ENCODE results near the gene LRRTM2.

The LRRTM2 gene

GRCh38 chr5:138895918-138896317, 20.8 kb upstream of the LRRTM2 start:
- Histone ChIP-seq H3K27ac (no peak overlapping the region), H3K36me3 (peaks cover 10% of the 10 kb centered on the region), H3K9me3 (ENCODE audit: severe bottlenecking) (no peaks in the 10 kb centered on the region), H3K27me3 (ENCODE audit: insufficient read depth, low read depth, severe bottlenecking) (no peaks in the 10 kb centered on the region), H3K4me3 (ENCODE audit: low read depth, low read length) (no peak overlapping the region)
- no peak for TF ChIP-seq CTCF (IDR thresholded peaks at IDR 0.05; ENCODE audit: low read depth, low read length)
- DNase-seq = no peak

GRCh38 chr5:138890644-138891043, 15.5 kb upstream of the LRRTM2 start:
- H3K36me3 ChIP-seq = peaks cover 47% of the 10 kb centered on the region
- H3K27ac ChIP-seq = no peak overlapping the region
- H3K9me3 ChIP-seq (ENCODE audit: severe bottlenecking) = peaks cover 9% of the 10 kb centered on the region
- no peak for TF ChIP-seq CTCF (IDR thresholded peaks at IDR 0.05; ENCODE audit: low read depth, low read length)
- no peaks in the 10 kb centered on the region for H3K27me3 ChIP-seq (ENCODE audit: insufficient read depth, low read depth, severe bottlenecking)
- DNase-seq = no peak
- H3K4me3 ChIP-seq (ENCODE audit: low read depth, low read length) = no peak overlapping the region

- DNase-seq = no peak
- Histone ChIP-seq H3K36me3 (peaks cover 47% of the 10 kb centered on the region), H3K27me3 (ENCODE audit: insufficient read depth, low read depth, severe bottlenecking) (no peaks in the 10 kb centered on the region), H3K9me3 (ENCODE audit: severe bottlenecking) (peaks cover 9% of the 10 kb centered on the region), H3K27ac (no peak overlapping the region), H3K4me3 (ENCODE audit: low read depth, low read length) (no peak overlapping the region)
- TF ChIP-seq CTCF (IDR thresholded peaks at IDR 0.05; ENCODE audit: low read depth, low read length) = no peak
Measured at GRCh38 chr5:138889994-138890393, 14.9 kb upstream of the LRRTM2 start.

GRCh38 chr5:138884554-138884953, 9.4 kb upstream of the LRRTM2 start:
- DNase-seq = no peak
- no peak for TF ChIP-seq CTCF (IDR thresholded peaks at IDR 0.05; ENCODE audit: low read depth, low read length)
- peaks cover 25% of the 10 kb centered on the region for H3K36me3 ChIP-seq
- H3K27ac ChIP-seq = no peak overlapping the region
- H3K4me3 ChIP-seq (ENCODE audit: low read depth, low read length) = no peak overlapping the region
- no peaks in the 10 kb centered on the region for H3K27me3 ChIP-seq (ENCODE audit: insufficient read depth, low read depth, severe bottlenecking)
- H3K9me3 ChIP-seq (ENCODE audit: severe bottlenecking) = no peaks in the 10 kb centered on the region

- H3K27ac ChIP-seq = no peak overlapping the region
- no peaks in the 10 kb centered on the region for H3K27me3 ChIP-seq (ENCODE audit: insufficient read depth, low read depth, severe bottlenecking)
- H3K36me3 ChIP-seq = peaks cover 22% of the 10 kb centered on the region
- no peak for DNase-seq
- H3K4me3 ChIP-seq (ENCODE audit: low read depth, low read length) = no peak overlapping the region
- no peaks in the 10 kb centered on the region for H3K9me3 ChIP-seq (ENCODE audit: severe bottlenecking)
- no peak for TF ChIP-seq CTCF (IDR thresholded peaks at IDR 0.05; ENCODE audit: low read depth, low read length)
Measured at GRCh38 chr5:138884094-138884493, 9.0 kb upstream of the LRRTM2 start.

GRCh38 chr5:138883211-138883610, 8.1 kb upstream of the LRRTM2 start:
- Histone ChIP-seq H3K27ac (no peak overlapping the region), H3K4me3 (ENCODE audit: low read depth, low read length) (no peak overlapping the region), H3K9me3 (ENCODE audit: severe bottlenecking) (no peaks in the 10 kb centered on the region), H3K36me3 (peaks cover 14% of the 10 kb centered on the region), H3K27me3 (ENCODE audit: insufficient read depth, low read depth, severe bottlenecking) (no peaks in the 10 kb centered on the region)
- no peak for TF ChIP-seq CTCF (IDR thresholded peaks at IDR 0.05; ENCODE audit: low read depth, low read length)
- no peak for DNase-seq
